A549 (cell line): ENCODE results near the gene SUGP1.
A peak's percentile ranks its signal among the peaks of the same experiment; 100 is the strongest.

Experiments used
- SMC3 ChIP-seq: fragments of >200 bp; sonication (Bioruptor Twin); formaldehyde crosslinking; IDR thresholded peaks from 3 replicates; pipeline ENCODE4 v1.6.1; 2018; ENCODE audit warnings: inconsistent platforms
- TF ChIP-seq, protein P1 (sequence below): fragments of >200 bp; sonication (Bioruptor Twin); formaldehyde crosslinking; IDR thresholded peaks from 3 replicates; pipeline ENCODE4 v1.5.1; 2016

DNA sequence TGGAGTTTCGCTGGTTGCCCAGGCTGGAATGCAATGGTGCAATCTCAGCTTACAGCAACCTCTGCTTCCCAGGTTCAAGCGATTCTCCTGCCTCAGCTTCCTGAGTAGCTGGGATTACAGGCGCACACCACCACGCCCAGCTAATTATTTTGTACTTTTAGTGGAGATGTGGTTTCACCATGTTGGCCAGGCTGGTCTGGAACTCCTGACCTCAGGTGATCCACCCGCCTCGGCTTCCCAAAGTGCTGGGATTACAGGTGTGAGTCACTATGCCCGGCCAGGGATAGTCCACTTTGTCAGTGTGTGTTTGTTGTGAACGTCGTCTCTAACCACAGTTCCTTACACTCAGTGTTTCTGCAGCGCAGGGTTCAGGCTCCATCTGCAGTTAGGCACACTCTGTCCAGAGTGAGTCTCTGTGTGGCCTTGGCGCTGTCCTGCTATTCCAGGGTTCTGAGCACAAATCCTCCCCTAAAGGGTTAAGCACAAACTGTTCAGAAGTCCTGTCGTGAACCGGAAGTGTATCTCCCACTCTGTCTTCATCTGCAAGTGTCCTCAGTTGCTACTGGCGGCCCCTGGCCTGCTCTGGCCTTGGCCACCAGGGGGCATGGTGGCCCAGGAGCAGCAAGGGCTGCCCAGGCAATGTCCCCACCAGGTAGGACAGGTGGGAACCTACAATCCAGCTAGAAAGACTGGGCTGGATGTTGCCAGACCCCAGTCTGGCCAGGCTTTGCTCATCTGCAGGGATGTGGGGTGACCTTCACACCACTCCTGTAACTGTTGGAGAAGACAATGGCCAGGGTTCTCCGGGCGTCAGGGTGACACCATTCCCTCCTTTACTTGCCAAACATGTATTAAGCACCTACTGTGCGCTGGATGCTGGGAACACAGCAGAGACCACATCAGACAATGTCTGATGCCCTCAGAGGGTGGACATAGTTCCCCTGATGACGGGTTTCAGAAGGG, 46.4 kb upstream of the SUGP1 start:
- TF ChIP-seq, protein P1, sequence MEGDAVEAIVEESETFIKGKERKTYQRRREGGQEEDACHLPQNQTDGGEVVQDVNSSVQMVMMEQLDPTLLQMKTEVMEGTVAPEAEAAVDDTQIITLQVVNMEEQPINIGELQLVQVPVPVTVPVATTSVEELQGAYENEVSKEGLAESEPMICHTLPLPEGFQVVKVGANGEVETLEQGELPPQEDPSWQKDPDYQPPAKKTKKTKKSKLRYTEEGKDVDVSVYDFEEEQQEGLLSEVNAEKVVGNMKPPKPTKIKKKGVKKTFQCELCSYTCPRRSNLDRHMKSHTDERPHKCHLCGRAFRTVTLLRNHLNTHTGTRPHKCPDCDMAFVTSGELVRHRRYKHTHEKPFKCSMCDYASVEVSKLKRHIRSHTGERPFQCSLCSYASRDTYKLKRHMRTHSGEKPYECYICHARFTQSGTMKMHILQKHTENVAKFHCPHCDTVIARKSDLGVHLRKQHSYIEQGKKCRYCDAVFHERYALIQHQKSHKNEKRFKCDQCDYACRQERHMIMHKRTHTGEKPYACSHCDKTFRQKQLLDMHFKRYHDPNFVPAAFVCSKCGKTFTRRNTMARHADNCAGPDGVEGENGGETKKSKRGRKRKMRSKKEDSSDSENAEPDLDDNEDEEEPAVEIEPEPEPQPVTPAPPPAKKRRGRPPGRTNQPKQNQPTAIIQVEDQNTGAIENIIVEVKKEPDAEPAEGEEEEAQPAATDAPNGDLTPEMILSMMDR, result peak; percentile 73
- peak; percentile 79 for TF ChIP-seq SMC3
